ENCODE results near the gene ANKRD29. TPM values are rescaled to one million over a fixed set of nuclear protein-coding genes. Genes with fewer than 3 reads are reported as not detected.
"Not testable (repeated sequence)": the region's sequence is repeated elsewhere in the genome, so short reads cannot be mapped to it uniquely, and the experiment has no call there.

The ANKRD29 gene
- total and polyA plus RNA-seq, 7 donors = 0.57 to 2.1 (median 1.1) TPM

DNA sequence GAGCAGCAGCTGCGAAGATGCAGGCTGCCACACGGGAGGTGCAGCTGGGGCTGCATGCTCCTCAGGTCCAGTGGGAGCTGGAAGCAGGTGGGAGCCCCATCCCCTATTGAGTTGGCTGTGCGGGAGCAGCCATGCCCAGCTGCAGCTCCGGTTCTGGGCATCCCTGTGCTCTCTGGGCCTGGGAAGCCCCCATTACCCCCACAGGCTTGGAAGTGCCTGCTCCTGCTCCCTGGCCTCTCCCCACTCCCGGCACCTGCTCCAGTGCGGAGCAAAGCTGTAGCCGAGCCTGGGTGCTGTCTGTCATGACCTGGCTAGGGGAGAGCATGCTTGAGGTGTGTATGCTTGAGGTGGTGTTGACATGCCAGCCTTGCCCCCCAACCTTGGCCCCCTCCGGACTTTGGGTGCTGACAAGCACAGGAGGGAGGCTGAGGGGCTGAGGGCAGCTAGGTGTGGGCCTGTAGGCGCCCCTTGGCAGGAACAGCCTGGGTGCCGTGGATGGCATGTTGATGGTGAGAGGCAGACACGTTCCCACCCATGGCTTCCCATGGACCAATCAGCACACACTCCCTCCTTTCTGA, 21.5 kb downstream of the ANKRD29 start:
- Histone ChIP-seq H3K27ac (no peak overlapping the region), H3K9me3 (peaks cover 5% of the 10 kb centered on the region), H3K4me1 (no peaks in the 10 kb centered on the region), H3K27me3 (ENCODE audit: insufficient read depth in 3 of 3, low read length in 2 of 3) (no peaks in the 10 kb centered on the region), H3K36me3 (ENCODE audit: insufficient read depth in 1 of 2, low read depth in 1 of 2) (no peaks in the 10 kb centered on the region), H3K4me3 (no peak overlapping the region)
- TF ChIP-seq, protein P1, sequence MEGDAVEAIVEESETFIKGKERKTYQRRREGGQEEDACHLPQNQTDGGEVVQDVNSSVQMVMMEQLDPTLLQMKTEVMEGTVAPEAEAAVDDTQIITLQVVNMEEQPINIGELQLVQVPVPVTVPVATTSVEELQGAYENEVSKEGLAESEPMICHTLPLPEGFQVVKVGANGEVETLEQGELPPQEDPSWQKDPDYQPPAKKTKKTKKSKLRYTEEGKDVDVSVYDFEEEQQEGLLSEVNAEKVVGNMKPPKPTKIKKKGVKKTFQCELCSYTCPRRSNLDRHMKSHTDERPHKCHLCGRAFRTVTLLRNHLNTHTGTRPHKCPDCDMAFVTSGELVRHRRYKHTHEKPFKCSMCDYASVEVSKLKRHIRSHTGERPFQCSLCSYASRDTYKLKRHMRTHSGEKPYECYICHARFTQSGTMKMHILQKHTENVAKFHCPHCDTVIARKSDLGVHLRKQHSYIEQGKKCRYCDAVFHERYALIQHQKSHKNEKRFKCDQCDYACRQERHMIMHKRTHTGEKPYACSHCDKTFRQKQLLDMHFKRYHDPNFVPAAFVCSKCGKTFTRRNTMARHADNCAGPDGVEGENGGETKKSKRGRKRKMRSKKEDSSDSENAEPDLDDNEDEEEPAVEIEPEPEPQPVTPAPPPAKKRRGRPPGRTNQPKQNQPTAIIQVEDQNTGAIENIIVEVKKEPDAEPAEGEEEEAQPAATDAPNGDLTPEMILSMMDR (IDR thresholded peaks at IDR 0.05) = no peak
- ATAC-seq (no peak), DNase-seq (no peak)
- intact Hi-C loops (cut with DNase I) = no loop called here
- WGBS, 3 donors = 58 to 72% (median 69%) methylated on average over 8 to 11 of the region's 11 CpGs

DNA sequence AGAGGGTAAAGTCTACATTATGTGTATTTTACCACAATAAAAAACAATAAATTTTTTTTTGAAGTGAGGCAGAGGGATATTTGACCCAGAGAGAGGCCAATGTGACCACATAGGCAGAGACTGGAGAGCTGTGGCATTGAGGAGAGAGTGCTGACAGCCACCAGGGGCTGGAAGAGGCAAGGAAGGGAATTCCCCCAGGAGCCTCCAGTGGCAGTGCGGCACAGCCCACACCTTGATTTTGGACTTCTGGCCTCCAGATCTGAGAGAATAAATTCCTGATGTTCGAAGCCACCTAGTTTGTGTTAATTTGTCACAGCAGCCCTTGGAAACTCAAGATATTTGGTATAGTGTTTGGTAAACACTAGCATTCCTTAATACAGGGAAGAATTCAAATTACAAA, 22.7 kb downstream of the ANKRD29 start:
- no peak overlapping the region for H3K27ac ChIP-seq
- ATAC-seq = no peak
- TF ChIP-seq, protein P1 (IDR thresholded peaks at IDR 0.05) = no peak
- 67 to 82% (median 82%) methylated on average over 2 of the region's 2 CpGs for WGBS, 3 donors
- intact Hi-C loops (cut with DNase I) = no loop called here
- H3K36me3 ChIP-seq (ENCODE audit: insufficient read depth in 1 of 2, low read depth in 1 of 2) = no peaks in the 10 kb centered on the region
- H3K4me3 ChIP-seq = no peak overlapping the region
- no peak for DNase-seq
- peaks cover 5% of the 10 kb centered on the region for H3K9me3 ChIP-seq
- H3K27me3 ChIP-seq (ENCODE audit: insufficient read depth in 3 of 3, low read length in 2 of 3) = no peaks in the 10 kb centered on the region
- H3K4me1 ChIP-seq = no peaks in the 10 kb centered on the region

DNA sequence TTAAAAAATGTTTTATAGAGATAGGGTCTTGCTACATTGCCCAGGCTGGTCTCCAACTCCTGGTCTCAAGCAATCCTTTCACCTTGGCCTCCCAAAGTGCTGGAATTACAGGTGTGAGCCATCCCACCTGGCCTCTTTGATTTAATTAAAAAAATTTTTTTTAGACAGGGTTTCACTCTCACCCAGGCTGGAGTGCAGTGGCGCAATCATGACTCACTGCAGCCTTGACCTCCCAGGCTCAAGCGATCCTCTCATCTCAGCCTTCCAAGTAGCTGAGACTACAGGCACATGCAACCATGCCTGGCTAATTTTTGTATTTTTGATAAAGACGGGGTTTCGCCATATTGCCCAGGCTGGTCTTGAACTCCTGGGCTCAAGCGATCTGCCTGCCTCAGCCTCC, 26.3 kb downstream of the ANKRD29 start:
- H3K27me3 ChIP-seq (ENCODE audit: insufficient read depth in 3 of 3, low read length in 2 of 3); H3K4me3 ChIP-seq; ATAC-seq; H3K36me3 ChIP-seq (ENCODE audit: insufficient read depth in 1 of 2, low read depth in 1 of 2); intact Hi-C loops (cut with DNase I); DNase-seq; H3K4me1 ChIP-seq; H3K27ac ChIP-seq; H3K9me3 ChIP-seq: not testable (repeated sequence)
- WGBS, 3 donors = 95 to 99% (median 97%) methylated on average over 5 of the region's 5 CpGs

DNA sequence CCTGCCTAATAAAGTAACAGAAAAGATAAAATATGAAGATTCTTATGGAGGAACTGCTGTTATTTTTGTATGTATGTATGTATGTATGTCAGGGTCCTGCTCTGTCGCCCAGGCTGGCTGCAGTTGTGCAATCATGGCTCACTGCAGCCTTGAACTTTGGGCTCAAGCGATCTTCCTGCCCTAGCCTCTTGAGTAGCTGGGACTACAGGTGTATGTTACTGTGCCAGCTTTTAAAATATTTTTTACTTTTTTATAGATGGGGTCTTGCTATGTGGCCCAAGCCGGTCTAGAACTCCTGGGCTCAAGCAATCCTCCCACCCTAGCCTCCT, 26.7 kb downstream of the ANKRD29 start:
- ATAC-seq (no peak), DNase-seq (no peak)
- TF ChIP-seq, protein P1 (IDR thresholded peaks at IDR 0.05) = no peak
- Histone ChIP-seq H3K27ac (no peak overlapping the region), H3K36me3 (ENCODE audit: insufficient read depth in 1 of 2, low read depth in 1 of 2) (no peaks in the 10 kb centered on the region), H3K27me3 (ENCODE audit: insufficient read depth in 3 of 3, low read length in 2 of 3) (no peaks in the 10 kb centered on the region), H3K4me1 (no peaks in the 10 kb centered on the region), H3K4me3 (no peak overlapping the region), H3K9me3 (no peaks in the 10 kb centered on the region)
- intact Hi-C loops (cut with DNase I) = no loop called here
- WGBS, 3 donors = 95 to 97% (median 96%) methylated on average over 3 of the region's 3 CpGs

DNA sequence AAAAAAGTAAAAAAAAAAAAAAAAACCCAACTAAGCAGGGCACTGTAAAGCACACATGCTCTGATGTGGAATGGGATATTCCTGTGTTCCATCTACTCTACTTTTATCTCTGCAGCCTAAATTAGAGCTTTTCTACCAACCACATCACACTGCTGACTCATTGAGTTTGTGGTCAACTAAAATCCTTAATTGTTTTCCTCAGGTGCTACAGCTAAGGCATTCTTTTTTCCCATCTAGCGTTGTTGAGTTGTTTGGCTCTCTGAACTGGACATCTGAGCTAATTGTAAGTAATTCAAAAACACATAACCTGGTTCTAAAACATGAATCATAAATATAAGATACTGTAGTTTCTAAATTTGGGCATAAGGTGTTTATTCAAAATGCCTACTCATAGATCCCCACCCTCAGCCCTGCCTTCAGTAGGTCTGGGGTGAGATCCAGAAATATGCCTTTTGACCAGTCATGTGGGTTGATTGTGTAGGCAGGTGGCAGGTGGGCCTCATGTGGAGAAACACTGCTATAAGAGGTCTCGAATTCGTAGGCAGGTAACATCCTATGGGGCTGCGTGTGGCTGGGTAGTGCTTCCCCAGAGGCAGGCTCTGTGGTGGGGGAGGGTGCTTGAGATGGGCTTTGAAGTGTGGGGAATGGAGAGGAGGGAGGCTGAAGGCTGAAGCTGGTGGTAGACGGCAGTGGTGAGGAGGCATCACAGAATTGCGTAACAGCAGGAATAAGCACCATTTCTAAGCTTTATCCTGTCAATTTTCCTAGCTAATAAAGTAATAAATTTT, 27.2 kb downstream of the ANKRD29 start:
- TF ChIP-seq, protein P1 (IDR thresholded peaks at IDR 0.05) = no peak
- intact Hi-C loops (cut with DNase I) = no loop called here
- 72 to 76% (median 75%) methylated on average over 6 of the region's 6 CpGs for WGBS, 3 donors

More for the DNA sequence above, 27.2 kb downstream of the ANKRD29 start:
- no peaks in the 10 kb centered on the region for H3K4me1 ChIP-seq
- H3K9me3 ChIP-seq = no peaks in the 10 kb centered on the region
- H3K4me3 ChIP-seq = no peak overlapping the region
- no peak overlapping the region for H3K27ac ChIP-seq
- no peaks in the 10 kb centered on the region for H3K36me3 ChIP-seq (ENCODE audit: insufficient read depth in 1 of 2, low read depth in 1 of 2)
- DNase-seq (no peak), ATAC-seq (no peak)
- no peaks in the 10 kb centered on the region for H3K27me3 ChIP-seq (ENCODE audit: insufficient read depth in 3 of 3, low read length in 2 of 3)

All from psoas muscle (tissue), 8 donors.